H1 (cell line): ENCODE results near the gene JAKMIP1. TPM values are rescaled to one million over a fixed set of nuclear protein-coding genes. Genes with fewer than 3 reads are reported as not detected.

Source experiments
- CTCF ChIA-PET: fragments of 300-600 bp; sonication (Branson Sonifier 250); formaldehyde crosslinking; loops from one replicate; lab custom pipeline; 2021; ENCODE audit not compliant: partially characterized antibody; lab: Charles Lee
- POLR2A ChIA-PET: fragments of 300-600 bp; sonication (Branson Sonifier 250); formaldehyde crosslinking; loops from one replicate; lab custom pipeline; 2021; ENCODE audit warnings: inconsistent platforms; ENCODE audit not compliant: partially characterized antibody; lab: Charles Lee
- DNase-seq, 2 experiments: peaks; one replicate each; pipeline versions ENCODE4 v3.0.0 to v3.0.0-alpha.2; 2010 to 2022; ENCODE audit warnings: low spot score in 2 of 2, low read depth in 1 of 2, mixed read lengths in 1 of 2
- FAIRE-seq: peaks from 2 replicates; lab custom pipeline; 2011; peaks lifted over from hg19 to GRCh38; lab: Jason Lieb, UNC
- H2AFZ ChIP-seq: 2 replicates; pipeline ENCODE4 v1.8.1; 2012; ENCODE audit warnings: low read length, inconsistent platforms
- H2AK5ac ChIP-seq: 2 replicates; pipeline ENCODE4 v1.6.1; 2013; ENCODE audit warnings: low read depth, low read length
- H2BK120ac ChIP-seq: replicated peaks from 2 replicates; pipeline ENCODE3; 2013; ENCODE audit warnings: low read depth, low read length, inconsistent platforms
- H2BK12ac ChIP-seq: 2 replicates; pipeline ENCODE4 v1.6.1; 2013; ENCODE audit warnings: low read depth, low read length
- H2BK15ac ChIP-seq: 2 replicates; pipeline ENCODE4 v1.6.1; 2013; ENCODE audit warnings: low read length
- H2BK20ac ChIP-seq: 2 replicates; pipeline ENCODE4 v1.6.1; 2013; ENCODE audit warnings: low read length
- H2BK5ac ChIP-seq: 2 replicates; pipeline ENCODE4 v1.6.1; 2013; ENCODE audit warnings: low read depth, low read length
- H3K14ac ChIP-seq: 2 replicates; pipeline ENCODE4 v1.6.1; 2013; ENCODE audit warnings: inconsistent platforms; ENCODE audit not compliant: insufficient read length
- H3K18ac ChIP-seq: 2 replicates; pipeline ENCODE4 v1.6.1; 2013; ENCODE audit warnings: low read length; ENCODE audit errors: extremely low read depth
- H3K23ac ChIP-seq: 2 replicates; pipeline ENCODE4 v1.6.1; 2013; ENCODE audit warnings: inconsistent platforms; ENCODE audit not compliant: insufficient read length
- H3K23me2 ChIP-seq: 2 replicates; pipeline ENCODE4 v1.6.1; 2013; ENCODE audit warnings: low read depth, low read length
- H3K27ac ChIP-seq: 2 replicates; pipeline ENCODE4 v1.6.1; 2011; ENCODE audit warnings: low read depth, low read length, inconsistent platforms
- H3K27me3 ChIP-seq, 4 experiments: replicated peaks in 1 of 4; 1 replicate in 1 of 4; 2 replicates in 3 of 4; pipeline versions ENCODE4 v1.6.1 to v1.8.1; 2011 to 2013; ENCODE audit warnings: low read length in 3 of 4, mild to moderate bottlenecking in 3 of 4, inconsistent platforms in 2 of 4, mixed read lengths in 2 of 4, moderate library complexity in 1 of 4; ENCODE audit not compliant: control insufficient read depth in 3 of 4, insufficient read depth in 3 of 4; ENCODE audit errors: extremely low read depth in 1 of 4
- H3K36me3 ChIP-seq, 4 experiments: 2 replicates each; pipeline versions ENCODE4 v1.6.1 to v1.8.1; 2011 to 2013; ENCODE audit warnings: mild to moderate bottlenecking in 4 of 4, low read length in 3 of 4, moderate library complexity in 2 of 4, control low read depth in 1 of 4, inconsistent platforms in 1 of 4; ENCODE audit not compliant: insufficient read depth in 4 of 4, control insufficient read depth in 2 of 4
- H3K4ac ChIP-seq: replicated peaks from 2 replicates; pipeline ENCODE3; 2013; ENCODE audit warnings: low read length, low read depth, mixed read lengths, inconsistent platforms; ENCODE audit not compliant: insufficient read length
- H3K4me1 ChIP-seq, 4 experiments: replicated peaks in 1 of 4; 1 replicate in 1 of 4; 2 replicates in 3 of 4; pipeline versions ENCODE4 v1.6.1 to v1.8.1; 2011 to 2013; ENCODE audit warnings: low read length in 3 of 4, inconsistent platforms in 2 of 4, mixed read lengths in 1 of 4; ENCODE audit not compliant: insufficient read depth in 4 of 4, control insufficient read depth in 3 of 4
- H3K4me2 ChIP-seq, 2 experiments: 2 replicates each; pipeline versions ENCODE4 v1.6.1 to v1.8.1; 2011 to 2013; ENCODE audit warnings: low read depth in 2 of 2, low read length in 2 of 2, control low read depth in 1 of 2, inconsistent platforms in 1 of 2, mild to moderate bottlenecking in 1 of 2; ENCODE audit not compliant: insufficient read depth in 1 of 2
- H3K4me3 ChIP-seq, 4 experiments: fragments of 200-600, 300-600 bp in 1 of 4; sonication (generic), shearing (Covaris generic), sonication (Bioruptor Twin) in 1 of 4; 2 replicates each; pipeline versions ENCODE4 v1.5.1 to v1.8.1; 2011 to 2016; ENCODE audit warnings: low read length in 4 of 4, low read depth in 3 of 4, control low read depth in 2 of 4, inconsistent platforms in 2 of 4, mild to moderate bottlenecking in 2 of 4, mixed read lengths in 1 of 4, moderate library complexity in 1 of 4; ENCODE audit not compliant: insufficient read depth in 2 of 4; ENCODE audit errors: extremely low read depth in 1 of 4
- H3K56ac ChIP-seq: replicated peaks from 2 replicates; pipeline ENCODE3; 2013; ENCODE audit warnings: low read depth, mild to moderate bottlenecking, mixed read lengths, low read length, inconsistent platforms; ENCODE audit not compliant: insufficient read length
- H3K79me1 ChIP-seq: 2 replicates; pipeline ENCODE4 v1.6.1; 2013; ENCODE audit warnings: low read depth, low read length, control low read depth
- H3K79me2 ChIP-seq, 2 experiments: 2 replicates each; pipeline versions ENCODE4 v1.6.1 to v1.8.1; 2012 to 2013; ENCODE audit warnings: low read length in 2 of 2, mild to moderate bottlenecking in 2 of 2, inconsistent platforms in 1 of 2; ENCODE audit not compliant: insufficient read depth in 2 of 2, control insufficient read depth in 1 of 2
- H3K9ac ChIP-seq, 4 experiments: replicated peaks in 1 of 4; 1 replicate in 1 of 4; 2 replicates in 3 of 4; pipeline versions ENCODE4 v1.6.1 to v1.8.1; 2011 to 2013; ENCODE audit warnings: low read depth in 3 of 4, low read length in 3 of 4, control low read depth in 2 of 4, mild to moderate bottlenecking in 2 of 4, moderate library complexity in 2 of 4, inconsistent platforms in 1 of 4; ENCODE audit errors: extremely low read depth in 1 of 4
- H3K9me3 ChIP-seq, 2 experiments: 2 replicates each; pipeline versions ENCODE4 v1.6.1 to v1.8.1; 2012 to 2013; ENCODE audit warnings: mild to moderate bottlenecking in 2 of 2, moderate library complexity in 2 of 2, control low read depth in 1 of 2, inconsistent platforms in 1 of 2, low read depth in 1 of 2, low read length in 1 of 2, mixed read lengths in 1 of 2; ENCODE audit not compliant: insufficient read depth in 2 of 2
- H4K20me1 ChIP-seq, 2 experiments: replicated peaks in 1 of 2; 2 replicates each; pipeline versions ENCODE3 to v1.8.1; 2011 to 2013; ENCODE audit warnings: inconsistent platforms in 2 of 2, low read length in 2 of 2, mild to moderate bottlenecking in 1 of 2; ENCODE audit not compliant: insufficient read depth in 2 of 2, control insufficient read depth in 1 of 2
- H4K5ac ChIP-seq: 2 replicates; pipeline ENCODE4 v1.6.1; 2013; ENCODE audit warnings: low read length, low read depth, mixed read lengths, inconsistent platforms; ENCODE audit not compliant: insufficient read length
- H4K8ac ChIP-seq: 2 replicates; pipeline ENCODE4 v1.8.0; 2013; ENCODE audit warnings: mild to moderate bottlenecking, moderate library complexity, low read length, inconsistent platforms; ENCODE audit not compliant: insufficient read depth; ENCODE audit errors: extremely low read depth
- H4K91ac ChIP-seq: replicated peaks from 2 replicates; pipeline ENCODE3; 2013; ENCODE audit warnings: low read length, mixed read lengths, inconsistent platforms; ENCODE audit not compliant: insufficient read length
- CBX8 ChIP-seq: fragments of 300-800, 300-1000 bp; sonication (generic); IDR thresholded peaks from 2 replicates; pipeline ENCODE4 v1.7.1; 2016; ENCODE audit warnings: low read depth, low read length, borderline replicate concordance
- CREB1 ChIP-seq: IDR thresholded peaks from 2 replicates; pipeline ENCODE4 v1.6.1; 2012; ENCODE audit warnings: inconsistent platforms
- EP300 ChIP-seq, 2 experiments: IDR thresholded peaks; 1 replicate in 1 of 2; 2 replicates in 1 of 2; pipeline ENCODE4 v1.6.1; 2011 to 2012; ENCODE audit warnings: low read depth in 2 of 2, low read length in 2 of 2, mild to moderate bottlenecking in 2 of 2, borderline replicate concordance in 1 of 2, inconsistent platforms in 1 of 2, moderate library complexity in 1 of 2
- RNF2 ChIP-seq: fragments of 200-900, 300-1000 bp; sonication (generic); IDR thresholded peaks from 2 replicates; pipeline ENCODE4 v1.7.1; 2016; ENCODE audit warnings: borderline replicate concordance, low read depth, mild to moderate bottlenecking, antibody characterized with exemption, low read length; ENCODE audit not compliant: poor library complexity, severe bottlenecking; ENCODE audit errors: missing control alignments
- ZNF274 ChIP-seq: IDR thresholded peaks from 2 replicates; pipeline ENCODE4 v1.7.0; 2012; ENCODE audit warnings: low read length, borderline replicate concordance; ENCODE audit errors: extremely low read depth
- WGBS, 2 experiments: shearing (Covaris generic) in 1 of 2; methylation state at CpG; one replicate each; pipeline versions ENCODE4 v1.1.6 to v1.1.7; 2013 to 2015; ENCODE audit warnings: low lambda C conversion rate in 2 of 2, mixed read lengths in 2 of 2, inconsistent platforms in 1 of 2, low coverage in 1 of 2, missing lambda C conversion rate in 1 of 2; ENCODE audit not compliant: insufficient replicate concordance in 2 of 2, insufficient coverage in 1 of 2, insufficient read length in 1 of 2; ENCODE audit errors: extremely low coverage in 1 of 2, missing lambda C conversion rate in 1 of 2; 5-methylcytosine and 5-hydroxymethylcytosine counted together
- polyA plus RNA-seq, 7 experiments: library from polyadenylated mRNA; depleted of rRNA in 3 of 7; stranded (reverse) in 5 of 7; unstranded in 2 of 7; fragments of >200 nt in 5 of 7; fragments of 200-250 nt in 2 of 7; gene quantifications; 1 replicate in 5 of 7; 2 replicates in 1 of 7; 4 replicates in 1 of 7; pipeline versions ENCODE4 v1.2.1 to v1.2.3, GENCODE V29; 2011 to 2013; ENCODE audit warnings: missing spikeins in 2 of 7, mixed read lengths in 2 of 7
- total RNA-seq: library from RNA; stranded (reverse); fragmentation: NEBNext Ultra II Directional; extraction: Animal tissue kit (Norgen Biotek cat#: 25700); gene quantifications from 2 replicates; pipeline ENCODE4 v1.2.1, GENCODE V29; 2021

Gene JAKMIP1
- total and polyA plus RNA-seq, 2 of the 8 experiments (the other 6 are each of a cell fraction or from before 2014, with no cell fraction given) = 2.5 to 4.4 TPM

DNA sequence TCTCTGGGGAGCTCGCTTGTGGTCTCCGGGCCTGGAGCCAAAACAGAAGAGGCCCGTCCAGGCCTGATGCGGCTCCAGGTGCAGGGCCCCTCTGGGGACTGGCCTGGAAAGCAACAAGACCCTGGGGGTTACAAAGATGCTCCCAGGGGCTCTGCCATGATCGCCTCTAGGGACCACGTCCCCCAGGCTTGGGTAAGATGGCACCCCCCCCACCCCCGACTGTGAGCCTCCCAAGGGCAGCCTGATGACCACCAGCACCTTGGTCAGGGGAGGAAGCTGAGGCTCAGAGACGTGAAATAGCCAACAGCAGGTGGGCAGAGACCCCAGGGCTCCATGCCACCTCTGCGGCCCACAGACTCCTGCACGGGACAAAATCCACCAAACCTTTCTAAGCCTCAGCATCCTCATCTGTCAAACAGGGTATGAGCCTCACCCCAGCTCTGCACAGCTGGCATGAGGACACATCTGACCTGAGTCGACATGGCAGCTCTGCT, 207.5 kb downstream of the JAKMIP1 start:
- Histone ChIP-seq H2BK12ac (no peak overlapping the region), H4K91ac (no peak overlapping the region), H4K20me1 (no peaks in the 10 kb centered on the region), H2AK5ac (no peak overlapping the region), H3K4me2 (no peak overlapping the region), H2AFZ (no peak overlapping the region), H3K18ac (no peak overlapping the region), H3K79me1 (no peaks in the 10 kb centered on the region; the same call in 1 of the 2 replicates), H3K27ac (no peak overlapping the region), H3K4me1 (no peaks in the 10 kb centered on the region; a peak in 2 of 7 replicates), H3K4me3 (no peak overlapping the region), H3K56ac (no peak overlapping the region), H4K5ac (no peak overlapping the region), H3K14ac (no peak overlapping the region), H3K9me3 (no peaks in the 10 kb centered on the region), H3K23me2 (no peaks in the 10 kb centered on the region), H2BK5ac (no peak overlapping the region), H3K27me3 (peaks cover 0 to 1% (median 0%) of the 10 kb centered on the region in 4 experiments; a peak in 1 of 7 replicates), H3K79me2 (no peaks in the 10 kb centered on the region), H2BK120ac (no peak overlapping the region), H2BK20ac (no peak overlapping the region), H3K23ac (no peak overlapping the region), H2BK15ac (no peak overlapping the region)
- CTCF ChIA-PET = interaction anchor here (0.6 to 3.3 kb wide), 8 partner anchors 10 to 1003 kb away, joined by 3 to 10 read pairs (median 4); no protein-coding TSS in a partner anchor
- WGBS, 2 experiments = 98% methylated on average over 8 of the region's 11 CpGs; no CpG with 5 or more reads in 1 of the 2 experiments
- POLR2A ChIA-PET = no interaction called here
- DNase-seq (no peak), FAIRE-seq (no peak)
- no peak for TF ChIP-seq CBX8
- no peak for TF ChIP-seq CREB1
- no peak for TF ChIP-seq ZNF274
- no peak for TF ChIP-seq RNF2
- TF ChIP-seq EP300 (IDR thresholded peaks at IDR 0.05; ENCODE audit: borderline replicate concordance in 1 of 2, low read depth in 2 of 2, low read length in 2 of 2) = no peak
- TF ChIP-seq, all 59 proteins: peak for 0
- no peaks in the 10 kb centered on the region for H3K36me3 ChIP-seq
- no peak overlapping the region for H3K4ac ChIP-seq
- no peak overlapping the region for H3K9ac ChIP-seq
- H4K8ac ChIP-seq = no peak overlapping the region
